HuH-7 (cell line): Measurements from ENCODE around the gene QDPR.

Experiments used
- DNase-seq: peaks from one replicate; pipeline ENCODE4 v3.0.0; 2011; ENCODE audit warnings: low spot score

The QDPR gene

GRCh38 chr4:17528551-17529165 is 16.8 kb upstream of the QDPR start:
- no peak for DNase-seq

GRCh38 chr4:17526695-17527477 is 15.0 kb upstream of the QDPR start:
- DNase-seq: no peak

- DNase-seq: no peak
These were observed 11.8 kb upstream of the QDPR start for GRCh38 chr4:17523662-17524061.

- DNase-seq: no peak
These were observed 9.7 kb upstream of the QDPR start for GRCh38 chr4:17521595-17521994.

GRCh38 chr4:17517664-17518063 is 5.8 kb upstream of the QDPR start:
- DNase-seq: no peak

- no peak for DNase-seq
These were observed 5.1 kb upstream of the QDPR start for GRCh38 chr4:17516980-17517379.

GRCh38 chr4:17515445-17516407 is 3.8 kb upstream of the QDPR start:
- no peak for DNase-seq

- no peak for DNase-seq
These were observed 3.0 kb upstream of the QDPR start, which contains the start of gene CLRN2 for GRCh38 chr4:17514865-17515264. Gene CLRN2 (plus strand): TSS chr4:17515165. CDS start chr4:17515267, 102 bp downstream.

GRCh38 chr4:17512973-17513665 is 1.2 kb upstream of the QDPR start:
- DNase-seq: no peak

- peak; percentile 40 for DNase-seq
These were observed 361 bp downstream of the QDPR start for GRCh38 chr4:17511509-17511949.

- DNase-seq: peak; percentile 59
These were observed 839 bp downstream of the QDPR start for GRCh38 chr4:17511051-17511450.

GRCh38 chr4:17510582-17510981 is 1.3 kb downstream of the QDPR start:
- DNase-seq: no peak

GRCh38 chr4:17504081-17504480 is 7.8 kb downstream of the QDPR start:
- no peak for DNase-seq

GRCh38 chr4:17502756-17503155 is 9.1 kb downstream of the QDPR start:
- no peak for DNase-seq

- DNase-seq: no peak
These were observed 11.3 kb downstream of the QDPR start for GRCh38 chr4:17500574-17500973.

GRCh38 chr4:17497890-17498523 is 13.9 kb downstream of the QDPR start:
- DNase-seq: peak; percentile 40

GRCh38 chr4:17494258-17495190 is 17.4 kb downstream of the QDPR start:
- DNase-seq: no peak

- no peak for DNase-seq
These were observed 18.3 kb downstream of the QDPR start for GRCh38 chr4:17493619-17494018.

- no peak for DNase-seq
These were observed 19.0 kb downstream of the QDPR start for GRCh38 chr4:17492876-17493275.

GRCh38 chr4:17492058-17492741 is 19.7 kb downstream of the QDPR start:
- DNase-seq: no peak
